ENCODE data around the gene TANGO6.
"Not testable (repeated sequence)": the region's sequence is repeated elsewhere in the genome, so short reads cannot be mapped to it uniquely, and the experiment has no call there.

Gene TANGO6

GRCh38 chr16:68843482-68844210 is at the start of gene TANGO6:
TANGO6 (plus strand) TSS chr16:68843531; CDS start chr16:68843618, 87 bp downstream.
- DNase-seq (ENCODE audit: low spot score) = peak; percentile 85

- DNase-seq (ENCODE audit: low spot score) = no peak
Observed at GRCh38 chr16:68798398-68798797, 44.9 kb upstream of the TANGO6 start.

GRCh38 chr16:68800257-68800875 is 43.0 kb upstream of the TANGO6 start:
- DNase-seq (ENCODE audit: low spot score) = peak; percentile 79

- DNase-seq (ENCODE audit: low spot score) = no peak
Observed at GRCh38 chr16:68802190-68802589, 41.1 kb upstream of the TANGO6 start.

GRCh38 chr16:68806422-68806821 is 36.9 kb upstream of the TANGO6 start:
- no peak for DNase-seq (ENCODE audit: low spot score)

GRCh38 chr16:68806981-68807380 is 36.4 kb upstream of the TANGO6 start:
- DNase-seq (ENCODE audit: low spot score) = no peak

- no peak for DNase-seq (ENCODE audit: low spot score)
Observed at GRCh38 chr16:68814516-68814915, 28.8 kb upstream of the TANGO6 start.

- no peak for DNase-seq (ENCODE audit: low spot score)
Observed at GRCh38 chr16:68823401-68824135, 19.8 kb upstream of the TANGO6 start.

- DNase-seq (ENCODE audit: low spot score) = no peak
Observed at GRCh38 chr16:68825427-68825826, 17.9 kb upstream of the TANGO6 start.

- no peak for DNase-seq (ENCODE audit: low spot score)
Observed at GRCh38 chr16:68826652-68827051, 16.7 kb upstream of the TANGO6 start.

- no peak for DNase-seq (ENCODE audit: low spot score)
Observed at GRCh38 chr16:68833251-68833650, 10.1 kb upstream of the TANGO6 start.

- no peak for DNase-seq (ENCODE audit: low spot score)
Observed at GRCh38 chr16:68834550-68834949, 8.8 kb upstream of the TANGO6 start.

- DNase-seq (ENCODE audit: low spot score) = no peak
Observed at GRCh38 chr16:68835970-68836369, 7.4 kb upstream of the TANGO6 start.

GRCh38 chr16:68839831-68840230 is 3.5 kb upstream of the TANGO6 start:
- DNase-seq (ENCODE audit: low spot score) = no peak

GRCh38 chr16:68842964-68843481 is 308 bp upstream of the TANGO6 start:
- DNase-seq (ENCODE audit: low spot score) = not testable (repeated sequence)

GRCh38 chr16:68844211-68844564 is 857 bp downstream of the TANGO6 start:
- DNase-seq (ENCODE audit: low spot score) = no peak

- no peak for DNase-seq (ENCODE audit: low spot score)
Observed at GRCh38 chr16:68848786-68849185, 5.5 kb downstream of the TANGO6 start.

GRCh38 chr16:68850481-68850880 is 7.2 kb downstream of the TANGO6 start:
- no peak for DNase-seq (ENCODE audit: low spot score)

- DNase-seq (ENCODE audit: low spot score) = no peak
Observed at GRCh38 chr16:68851601-68852000, 8.3 kb downstream of the TANGO6 start.

- DNase-seq (ENCODE audit: low spot score) = no peak
Observed at GRCh38 chr16:68857479-68857878, 14.1 kb downstream of the TANGO6 start.

- DNase-seq (ENCODE audit: low spot score) = no peak
Observed at GRCh38 chr16:68859828-68860227, 16.5 kb downstream of the TANGO6 start.

- DNase-seq (ENCODE audit: low spot score) = no peak
Observed at GRCh38 chr16:68860978-68861892, 17.9 kb downstream of the TANGO6 start.

All from putamen (tissue), 1 donor.